Fibroblast of lung (primary cell): ENCODE measurements around the gene BRINP2. TPM values are rescaled to one million over a fixed set of nuclear protein-coding genes. Genes with fewer than 3 reads are reported as not detected.

Source experiments
- DNase-seq, 2 donors: peaks; one replicate each; pipeline versions ENCODE4 v3.0.0 to v3.0.0-alpha.2; 2010; ENCODE audit warnings: low read depth in 2 of 2
- H2AFZ ChIP-seq: 2 replicates; pipeline ENCODE4 v1.5.1; 2012; ENCODE audit warnings: low read length, control low read depth, inconsistent platforms
- H3K27ac ChIP-seq: 2 replicates; pipeline ENCODE4 v1.5.1; 2011; ENCODE audit warnings: low read length, control low read depth; ENCODE audit not compliant: insufficient read depth
- H3K27me3 ChIP-seq: 2 replicates; pipeline ENCODE4 v1.5.1; 2011; ENCODE audit warnings: mild to moderate bottlenecking, low read length; ENCODE audit not compliant: control insufficient read depth, insufficient read depth
- H3K36me3 ChIP-seq: 2 replicates; pipeline ENCODE4 v1.5.1; 2011; ENCODE audit warnings: low read length; ENCODE audit not compliant: control insufficient read depth, insufficient read depth
- H3K4me1 ChIP-seq: 2 replicates; pipeline ENCODE4 v1.5.1; 2011; ENCODE audit warnings: low read length; ENCODE audit not compliant: control insufficient read depth, insufficient read depth; ENCODE audit errors: extremely low read depth
- H3K4me2 ChIP-seq: 2 replicates; pipeline ENCODE4 v1.5.1; 2011; ENCODE audit warnings: low read length, control low read depth; ENCODE audit not compliant: insufficient read depth; ENCODE audit errors: extremely low read depth
- H3K4me3 ChIP-seq, 4 experiments: fragments of 200-600 bp in 1 of 4; sonication (generic) in 1 of 4; replicated peaks in 1 of 4; 2 replicates each; pipeline ENCODE4 v1.5.1; 2011 to 2016; ENCODE audit warnings: low read length in 4 of 4, low read depth in 3 of 4, mild to moderate bottlenecking in 3 of 4, control low read depth in 2 of 4, inconsistent platforms in 1 of 4, mixed read lengths in 1 of 4; ENCODE audit not compliant: insufficient read depth in 1 of 4; ENCODE audit errors: control extremely low read depth in 1 of 4
- H3K79me2 ChIP-seq: 2 replicates; pipeline ENCODE4 v1.5.1; 2012; ENCODE audit warnings: mild to moderate bottlenecking, low read length, inconsistent platforms; ENCODE audit not compliant: control insufficient read depth, insufficient read depth
- H3K9ac ChIP-seq: 2 replicates; pipeline ENCODE4 v1.5.1; 2011; ENCODE audit warnings: mild to moderate bottlenecking, low read length, control low read depth; ENCODE audit not compliant: insufficient read depth
- H3K9me3 ChIP-seq: 2 replicates; pipeline ENCODE4 v1.5.1; 2012; ENCODE audit warnings: low read depth, low read length; ENCODE audit not compliant: control insufficient read depth, insufficient read depth
- H4K20me1 ChIP-seq: 2 replicates; pipeline ENCODE4 v1.5.1; 2011; ENCODE audit warnings: low read length; ENCODE audit not compliant: control insufficient read depth, insufficient read depth; ENCODE audit errors: extremely low read depth
- CTCF ChIP-seq, 2 donors: IDR thresholded peaks in 1 of 2; conservative IDR thresholded peaks in 1 of 2; 1 replicate in 1 of 2; 2 replicates in 1 of 2; pipeline ENCODE4 v1.5.1; 2011 to 2012; ENCODE audit warnings: low read length in 2 of 2, control low read depth in 1 of 2, inconsistent platforms in 1 of 2, low read depth in 1 of 2, mild to moderate bottlenecking in 1 of 2
- EZH2 ChIP-seq: IDR thresholded peaks from 2 replicates; pipeline ENCODE4 v1.5.1; 2012; ENCODE audit warnings: low read length, control low read depth, mild to moderate bottlenecking; ENCODE audit errors: missing control alignments
- polyA plus RNA-seq, 2 donors: library from polyadenylated mRNA; depleted of rRNA in 1 of 2; stranded (reverse) in 1 of 2; unstranded in 1 of 2; fragments of >200 nt; gene quantifications; 2 replicates each; pipeline ENCODE4 v1.2.1, GENCODE V29; 2011 to 2012; ENCODE audit warnings: missing spikeins in 1 of 2
- total RNA-seq: library from RNA; depleted of rRNA; stranded (reverse); fragments of >200 nt; gene quantifications from 2 replicates; pipeline ENCODE4 v1.2.1, GENCODE V29; 2014

Gene BRINP2
- total and polyA plus RNA-seq, 2 donors (not counting 1 experiment from before 2014, with no cell fraction given) = under 0.01 to 0.02 TPM

GRCh38 chr1:177230228-177231016 lies 59.7 kb downstream of the BRINP2 start:
- H3K27ac ChIP-seq = no peak overlapping the region
- H3K27me3 ChIP-seq = peaks cover 2% of the 10 kb centered on the region
- no peak overlapping the region for H3K4me2 ChIP-seq
- H3K79me2 ChIP-seq = no peaks in the 10 kb centered on the region
- no peaks in the 10 kb centered on the region for H4K20me1 ChIP-seq
- no peaks in the 10 kb centered on the region for H3K36me3 ChIP-seq
- TF ChIP-seq EZH2 = no peak
- no peak for TF ChIP-seq CTCF (conservative IDR thresholded peaks at IDR 0.05 in 1 of 2, IDR thresholded peaks at IDR 0.05 in 1 of 2; ENCODE audit: low read depth in 1 of 2, low read length in 2 of 2)
- DNase-seq = no peak
- H2AFZ ChIP-seq = no peak overlapping the region
- H3K9me3 ChIP-seq = no peaks in the 10 kb centered on the region
- H3K4me1 ChIP-seq = peaks cover 2% of the 10 kb centered on the region
- H3K9ac ChIP-seq = no peak overlapping the region
- H3K4me3 ChIP-seq = no peak overlapping the region

- no peak overlapping the region for H3K4me2 ChIP-seq
- H3K9me3 ChIP-seq = no peaks in the 10 kb centered on the region
- no peaks in the 10 kb centered on the region for H4K20me1 ChIP-seq
These were observed 64.6 kb downstream of the BRINP2 start for GRCh38 chr1:177235350-177235749.

GRCh38 chr1:177236962-177237361 lies 66.2 kb downstream of the BRINP2 start:
- Histone ChIP-seq H3K9ac (no peak overlapping the region), H3K4me1 (no peaks in the 10 kb centered on the region), H3K4me2 (no peak overlapping the region), H2AFZ (no peak overlapping the region), H3K27me3 (peaks cover 2% of the 10 kb centered on the region), H4K20me1 (no peaks in the 10 kb centered on the region), H3K4me3 (no peak overlapping the region), H3K36me3 (no peaks in the 10 kb centered on the region), H3K27ac (no peak overlapping the region), H3K79me2 (no peaks in the 10 kb centered on the region), H3K9me3 (no peaks in the 10 kb centered on the region)
- TF ChIP-seq EZH2 = no peak
- no peak for DNase-seq

More at GRCh38 chr1:177235350-177235749, 64.6 kb downstream of the BRINP2 start:
- Histone ChIP-seq H3K27me3 (peaks cover 2% of the 10 kb centered on the region), H3K4me3 (no peak overlapping the region), H3K79me2 (no peaks in the 10 kb centered on the region), H2AFZ (no peak overlapping the region), H3K9ac (no peak overlapping the region), H3K4me1 (no peaks in the 10 kb centered on the region), H3K27ac (no peak overlapping the region), H3K36me3 (no peaks in the 10 kb centered on the region)
- no peak for DNase-seq
- TF ChIP-seq CTCF (conservative IDR thresholded peaks at IDR 0.05 in 1 of 2, IDR thresholded peaks at IDR 0.05 in 1 of 2; ENCODE audit: low read depth in 1 of 2, low read length in 2 of 2) = no peak
- no peak for TF ChIP-seq EZH2
